Glomerular visceral epithelial cell (primary cell): ENCODE results near the gene DSCAML1.

Experiments
- DNase-seq: peaks from one replicate; pipeline ENCODE4 v3.0.0-alpha.2; 2016; ENCODE audit errors: extremely low spot score

DSCAML1 gene

GRCh38 chr11:117583063-117583801 is 213.8 kb downstream of the DSCAML1 start:
- DNase-seq: peak; percentile 75

GRCh38 chr11:117582433-117582832 is 214.6 kb downstream of the DSCAML1 start:
- DNase-seq: no peak

GRCh38 chr11:117580866-117581265 is 216.2 kb downstream of the DSCAML1 start:
- DNase-seq: no peak

GRCh38 chr11:117579161-117579560 is 217.9 kb downstream of the DSCAML1 start:
- no peak for DNase-seq

- no peak for DNase-seq
Observed at GRCh38 chr11:117575856-117576255, 221.2 kb downstream of the DSCAML1 start.

GRCh38 chr11:117574551-117574950 is 222.5 kb downstream of the DSCAML1 start:
- no peak for DNase-seq

- DNase-seq: no peak
Observed at GRCh38 chr11:117573326-117573725, 223.7 kb downstream of the DSCAML1 start.

GRCh38 chr11:117572671-117573070 is 224.3 kb downstream of the DSCAML1 start:
- DNase-seq: no peak

GRCh38 chr11:117572129-117572528 is 224.9 kb downstream of the DSCAML1 start:
- DNase-seq: peak; percentile 9

- no peak for DNase-seq
Observed at GRCh38 chr11:117570701-117571100, 226.3 kb downstream of the DSCAML1 start.

GRCh38 chr11:117569911-117570310 is 227.1 kb downstream of the DSCAML1 start:
- DNase-seq: no peak

- no peak for DNase-seq
Observed at GRCh38 chr11:117565709-117566108, 231.3 kb downstream of the DSCAML1 start.

- DNase-seq: no peak
Observed at GRCh38 chr11:117564321-117564720, 232.7 kb downstream of the DSCAML1 start.

GRCh38 chr11:117563556-117563955 is 233.5 kb downstream of the DSCAML1 start:
- no peak for DNase-seq

- no peak for DNase-seq
Observed at GRCh38 chr11:117562136-117562535, 234.9 kb downstream of the DSCAML1 start.

GRCh38 chr11:117560780-117561530 is 236.1 kb downstream of the DSCAML1 start:
- no peak for DNase-seq

GRCh38 chr11:117559698-117560097 is 237.3 kb downstream of the DSCAML1 start:
- DNase-seq: no peak

- DNase-seq: no peak
Observed at GRCh38 chr11:117557361-117557760, 239.7 kb downstream of the DSCAML1 start.

- no peak for DNase-seq
Observed at GRCh38 chr11:117554601-117555333, 242.2 kb downstream of the DSCAML1 start.

GRCh38 chr11:117552626-117553025 is 244.4 kb downstream of the DSCAML1 start:
- DNase-seq: no peak

GRCh38 chr11:117551761-117552343 is 245.2 kb downstream of the DSCAML1 start:
- DNase-seq: no peak

- no peak for DNase-seq
Observed at GRCh38 chr11:117550466-117550865, 246.6 kb downstream of the DSCAML1 start.
